Thyroid gland (tissue), 4 donors: ENCODE results near the gene ARHGAP30. TPM values are rescaled to one million over a fixed set of nuclear protein-coding genes. Genes with fewer than 3 reads are reported as not detected.

Experiments
- DNase-seq, 2 donors: peaks; one replicate each; pipeline ENCODE4 v3.0.0-alpha.2; 2019
- H3K27ac ChIP-seq, 3 donors: fragments of 200-600 bp; sonication (generic); 1 replicate in 2 of 3; 2 replicates in 1 of 3; pipeline ENCODE4 v1.5.1; 2016 to 2019; ENCODE audit warnings: mild to moderate bottlenecking in 1 of 3, moderate library complexity in 1 of 3
- H3K27me3 ChIP-seq: fragments of 200-600 bp; sonication (generic); one replicate; pipeline ENCODE4 v1.5.1; 2019
- H3K36me3 ChIP-seq, 2 donors: fragments of 200-600 bp; sonication (generic); one replicate each; pipeline ENCODE4 v1.5.1; 2016 to 2019
- H3K4me1 ChIP-seq, 2 donors: fragments of 200-600 bp; sonication (generic); one replicate each; pipeline ENCODE4 v1.5.1; 2017 to 2019
- H3K4me3 ChIP-seq, 3 donors: fragments of 200-600 bp; sonication (generic); replicated peaks in 1 of 3; 1 replicate in 2 of 3; 2 replicates in 1 of 3; pipeline ENCODE4 v1.5.1; 2016; ENCODE audit warnings: mild to moderate bottlenecking in 1 of 3
- H3K9me3 ChIP-seq: fragments of 200-600 bp; sonication (generic); one replicate; pipeline ENCODE4 v1.5.1; 2017
- CTCF ChIP-seq, 6 experiments: fragments of 200-600 bp in 3 of 6; fragments of 450-650 bp in 3 of 6; sonication (generic) in 3 of 6; IDR thresholded peaks; one replicate each; pipeline ENCODE4 v1.5.1; 2016 to 2019; ENCODE audit warnings: antibody characterized with exemption in 6 of 6, mild to moderate bottlenecking in 2 of 6, inconsistent platforms in 1 of 6, moderate library complexity in 1 of 6
- POLR2A ChIP-seq, 2 donors: fragments of 450-650 bp; IDR thresholded peaks; one replicate each; pipeline ENCODE4 v1.6.1; 2017; ENCODE audit warnings: antibody characterized with exemption in 2 of 2, mild to moderate bottlenecking in 2 of 2, moderate library complexity in 1 of 2
- WGBS, 2 donors: methylation state at CpG; one replicate each; pipeline ENCODE4 v1.1.5; 2017; 5-methylcytosine and 5-hydroxymethylcytosine counted together
- intact Hi-C: fragments of 100-400 bp; cut with DNase I; formaldehyde crosslinking; loops from one replicate; pipeline ENCODE4 v1.15.1; 2023
- total RNA-seq, 4 donors: library from RNA; depleted of rRNA; stranded (reverse); fragments of >200 nt; gene quantifications; one replicate each; pipeline ENCODE4 v1.2.3, GENCODE V29; 2016

Gene ARHGAP30
- total RNA-seq, 4 donors from 2014 or later = 1.4 to 3.5 (median 2.9) TPM

GRCh38 chr1:161012420-161012819 is 57.3 kb downstream of the ARHGAP30 start:
- no peaks in the 10 kb centered on the region for H3K9me3 ChIP-seq
- peak overlapping the region in 1 of 3 donors; percentile 94 for H3K27ac ChIP-seq
- intact Hi-C loops = no loop called here
- H3K36me3 ChIP-seq = no peaks in the 10 kb centered on the region
- TF ChIP-seq POLR2A (IDR thresholded peaks at IDR 0.05) (no peak), CTCF (IDR thresholded peaks at IDR 0.05) (no peak)
- no peaks in the 10 kb centered on the region for H3K27me3 ChIP-seq
- WGBS, 2 donors = 95 to 97% methylated on average over 3 of the region's 3 CpGs
- peaks cover 64 to 71% of the 10 kb centered on the region in 2 donors for H3K4me1 ChIP-seq
- no peak overlapping the region for H3K4me3 ChIP-seq
- no peak for DNase-seq

DNA sequence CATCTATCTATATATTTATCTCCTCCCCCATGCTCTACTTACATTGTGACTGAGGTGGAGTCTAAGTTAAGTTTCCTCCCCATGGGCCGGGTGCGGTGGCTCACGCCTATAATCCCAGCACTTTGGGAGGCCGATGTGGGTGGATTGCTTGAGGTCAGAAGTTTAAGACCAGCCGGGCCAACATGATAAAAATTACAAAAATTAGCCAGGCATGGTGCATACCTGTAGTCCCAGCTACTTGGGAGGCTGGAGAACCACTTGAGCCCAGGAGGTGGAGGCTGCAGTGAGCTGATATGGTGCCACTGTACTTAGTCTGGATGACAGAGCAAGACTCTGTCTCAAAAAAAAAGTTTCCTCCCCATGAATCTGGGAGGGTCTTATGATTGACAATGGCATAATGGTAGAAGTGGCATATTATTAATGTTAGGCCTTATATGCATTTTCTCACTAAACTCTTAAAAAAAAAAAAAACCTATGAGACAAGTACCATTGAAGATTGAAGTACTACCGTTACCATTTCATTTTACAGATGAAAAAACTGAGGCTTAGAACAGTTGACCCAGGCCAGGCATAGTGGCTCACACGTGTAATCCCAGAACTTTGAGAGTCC is 60.0 kb downstream of the ARHGAP30 start:
- peaks cover 57 to 63% of the 10 kb centered on the region in 2 donors for H3K4me1 ChIP-seq
- 46 to 66% methylated on average over 7 of the region's 7 CpGs for WGBS, 2 donors
- H3K27me3 ChIP-seq = no peaks in the 10 kb centered on the region
- peak overlapping the region in 1 of 3 donors; percentile 43 for H3K27ac ChIP-seq
- H3K36me3 ChIP-seq = no peaks in the 10 kb centered on the region
- intact Hi-C loops = no loop called here
- H3K4me3 ChIP-seq = no peak overlapping the region
- no peak for TF ChIP-seq POLR2A (IDR thresholded peaks at IDR 0.05)
- no peak for TF ChIP-seq CTCF (IDR thresholded peaks at IDR 0.05)
- DNase-seq = peak in 1 of 2 donors; percentile 35
- no peaks in the 10 kb centered on the region for H3K9me3 ChIP-seq

DNA sequence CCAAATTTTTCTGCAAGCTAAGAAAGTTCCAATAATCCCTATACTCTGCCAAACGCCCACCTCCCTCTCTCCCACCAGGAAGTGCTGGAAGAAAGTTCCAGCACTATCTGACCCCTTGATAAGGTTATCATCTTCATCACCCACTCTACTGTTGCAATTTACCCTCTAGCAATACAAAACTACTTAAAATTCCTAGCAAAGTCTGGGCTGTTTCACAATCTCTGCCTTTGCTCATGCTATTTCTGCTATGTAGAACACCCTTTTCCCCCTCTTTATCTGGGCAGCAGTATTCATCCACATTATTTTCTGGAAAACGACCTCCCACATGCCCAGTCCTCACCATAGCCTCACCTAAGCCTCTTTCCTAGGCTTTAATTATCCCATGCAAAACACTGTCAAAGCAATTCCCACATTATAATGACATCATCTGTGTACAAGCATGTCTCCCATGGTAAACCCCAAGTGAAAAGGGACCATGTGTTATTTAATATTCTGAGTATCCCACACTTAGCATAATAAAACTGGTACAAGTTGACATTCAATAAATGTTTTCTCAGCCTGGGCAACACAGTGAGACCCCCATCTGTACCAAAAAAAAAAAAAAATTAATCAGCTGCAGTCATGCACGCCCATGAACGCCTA is 60.7 kb downstream of the ARHGAP30 start:
- Histone ChIP-seq H3K4me3 (no peak overlapping the region), H3K36me3 (no peaks in the 10 kb centered on the region), H3K27me3 (no peaks in the 10 kb centered on the region), H3K27ac (peak overlapping the region in 1 of 3 donors; percentile 43), H3K9me3 (no peaks in the 10 kb centered on the region), H3K4me1 (peaks cover 53 to 63% of the 10 kb centered on the region in 2 donors)
- intact Hi-C loops = no loop called here
- 47 to 54% methylated on average over 4 of the region's 4 CpGs for WGBS, 2 donors
- TF ChIP-seq POLR2A (IDR thresholded peaks at IDR 0.05) = no peak
- no peak for TF ChIP-seq CTCF (IDR thresholded peaks at IDR 0.05)
- DNase-seq = no peak

GRCh38 chr1:161007369-161007768 is 62.3 kb downstream of the ARHGAP30 start:
- 97 to 100% methylated on average over 2 of the region's 2 CpGs for WGBS, 2 donors
- TF ChIP-seq CTCF (IDR thresholded peaks at IDR 0.05) (no peak), POLR2A (IDR thresholded peaks at IDR 0.05) (no peak)
- no peaks in the 10 kb centered on the region for H3K9me3 ChIP-seq
- no peak for DNase-seq
- intact Hi-C loops = no loop called here
- H3K4me3 ChIP-seq = no peak overlapping the region
- H3K27ac ChIP-seq = no peak overlapping the region
- no peaks in the 10 kb centered on the region for H3K36me3 ChIP-seq
- H3K27me3 ChIP-seq = no peaks in the 10 kb centered on the region
- H3K4me1 ChIP-seq = peaks cover 41 to 53% of the 10 kb centered on the region in 2 donors

DNA sequence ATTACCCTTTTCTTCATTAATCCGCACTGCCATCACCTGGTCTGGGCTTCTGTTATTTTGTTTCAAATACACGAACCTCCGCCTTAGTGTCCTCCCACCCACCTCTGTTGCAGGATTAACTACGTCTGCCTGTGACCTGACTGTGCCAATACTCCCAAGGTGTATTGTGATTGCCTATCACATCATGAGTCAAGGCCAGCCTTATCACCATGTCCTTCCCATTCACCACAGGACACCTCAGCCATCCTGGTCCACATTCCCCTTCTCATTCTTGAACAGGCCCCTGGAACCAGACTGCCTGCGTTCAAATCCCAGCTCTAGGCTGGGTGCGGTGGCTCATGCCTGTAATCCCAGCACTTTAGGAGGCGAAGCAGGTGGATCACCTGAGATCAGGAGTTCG is 63.1 kb downstream of the ARHGAP30 start:
- no peak for TF ChIP-seq POLR2A (IDR thresholded peaks at IDR 0.05)
- TF ChIP-seq CTCF (IDR thresholded peaks at IDR 0.05) = no peak
- intact Hi-C loops = no loop called here
- no peak overlapping the region for H3K4me3 ChIP-seq
- no peaks in the 10 kb centered on the region for H3K27me3 ChIP-seq
- DNase-seq = no peak
- H3K36me3 ChIP-seq = no peaks in the 10 kb centered on the region
- no peak overlapping the region for H3K27ac ChIP-seq
- WGBS, 2 donors = 93 to 96% methylated on average over 8 of the region's 8 CpGs
- no peaks in the 10 kb centered on the region for H3K9me3 ChIP-seq
- H3K4me1 ChIP-seq = peaks cover 42 to 52% of the 10 kb centered on the region in 2 donors
